ENCODE results near the gene NKIRAS1. TPM values are rescaled to one million over a fixed set of nuclear protein-coding genes. Genes with fewer than 3 reads are reported as not detected.
"Not testable (repeated sequence)": the region's sequence is repeated elsewhere in the genome, so short reads cannot be mapped to it uniquely, and the experiment has no call there.

The NKIRAS1 gene
- total RNA-seq, 3 donors from 2014 or later (not counting 1 experiment from before 2014, with no cell fraction given), result 2.2 to 3.3 (median 2.8) TPM

DNA sequence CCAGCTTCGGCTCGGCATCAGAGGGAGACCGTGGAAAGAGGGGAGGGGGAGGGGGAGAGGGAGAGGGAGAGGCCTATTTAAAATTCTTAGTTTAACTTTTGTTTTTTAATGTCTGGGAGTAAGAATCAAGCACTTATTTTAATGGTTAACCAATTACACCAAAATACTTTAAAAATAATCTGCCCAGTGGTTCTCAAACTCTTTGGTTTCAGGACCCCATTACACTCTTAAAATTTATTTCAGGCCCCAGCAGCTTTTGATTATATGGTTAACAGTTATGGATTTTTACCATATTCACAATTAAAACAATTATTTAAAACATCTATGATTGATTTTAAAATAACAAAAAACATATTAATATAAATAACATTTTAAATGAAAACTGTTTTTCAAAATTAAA is 44.5 kb downstream of the NKIRAS1 start:
- Mint-ChIP-seq H3K27me3 (ENCODE audit: low read depth in 2 of 2) (no peaks in the 10 kb centered on the region), H3K4me1 (peaks cover 32 to 50% of the 10 kb centered on the region in 2 donors), H3K36me3 (no peaks in the 10 kb centered on the region), H3K27ac (no peak overlapping the region), H3K4me3 (no peak overlapping the region), H3K9me3 (no peaks in the 10 kb centered on the region)
- TF ChIP-seq, protein P1, sequence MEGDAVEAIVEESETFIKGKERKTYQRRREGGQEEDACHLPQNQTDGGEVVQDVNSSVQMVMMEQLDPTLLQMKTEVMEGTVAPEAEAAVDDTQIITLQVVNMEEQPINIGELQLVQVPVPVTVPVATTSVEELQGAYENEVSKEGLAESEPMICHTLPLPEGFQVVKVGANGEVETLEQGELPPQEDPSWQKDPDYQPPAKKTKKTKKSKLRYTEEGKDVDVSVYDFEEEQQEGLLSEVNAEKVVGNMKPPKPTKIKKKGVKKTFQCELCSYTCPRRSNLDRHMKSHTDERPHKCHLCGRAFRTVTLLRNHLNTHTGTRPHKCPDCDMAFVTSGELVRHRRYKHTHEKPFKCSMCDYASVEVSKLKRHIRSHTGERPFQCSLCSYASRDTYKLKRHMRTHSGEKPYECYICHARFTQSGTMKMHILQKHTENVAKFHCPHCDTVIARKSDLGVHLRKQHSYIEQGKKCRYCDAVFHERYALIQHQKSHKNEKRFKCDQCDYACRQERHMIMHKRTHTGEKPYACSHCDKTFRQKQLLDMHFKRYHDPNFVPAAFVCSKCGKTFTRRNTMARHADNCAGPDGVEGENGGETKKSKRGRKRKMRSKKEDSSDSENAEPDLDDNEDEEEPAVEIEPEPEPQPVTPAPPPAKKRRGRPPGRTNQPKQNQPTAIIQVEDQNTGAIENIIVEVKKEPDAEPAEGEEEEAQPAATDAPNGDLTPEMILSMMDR (IDR thresholded peaks at IDR 0.05), result no peak
- H3K27ac ChIP-seq (ENCODE audit: low read length), result no peak overlapping the region
- intact Hi-C loops (cut with micrococcal nuclease), result no loop called here
- 100% methylated on average over 3 of the region's 3 CpGs for WGBS (ENCODE audit: insufficient coverage)
- ATAC-seq (no peak), DNase-seq (no peak)
- no peaks in the 10 kb centered on the region for H3K36me3 ChIP-seq (ENCODE audit: control insufficient read depth, insufficient read depth, low read length)
- no peaks in the 10 kb centered on the region for H3K27me3 ChIP-seq (ENCODE audit: control insufficient read depth, insufficient read depth, low read length)
- H3K4me1 ChIP-seq (ENCODE audit: control insufficient read depth, insufficient read depth, low read length), result no peaks in the 10 kb centered on the region
- H3K9me3 ChIP-seq (ENCODE audit: control insufficient read depth, insufficient read depth, low read length), result no peaks in the 10 kb centered on the region
- no peak overlapping the region for H3K4me3 ChIP-seq (ENCODE audit: low read length)

DNA sequence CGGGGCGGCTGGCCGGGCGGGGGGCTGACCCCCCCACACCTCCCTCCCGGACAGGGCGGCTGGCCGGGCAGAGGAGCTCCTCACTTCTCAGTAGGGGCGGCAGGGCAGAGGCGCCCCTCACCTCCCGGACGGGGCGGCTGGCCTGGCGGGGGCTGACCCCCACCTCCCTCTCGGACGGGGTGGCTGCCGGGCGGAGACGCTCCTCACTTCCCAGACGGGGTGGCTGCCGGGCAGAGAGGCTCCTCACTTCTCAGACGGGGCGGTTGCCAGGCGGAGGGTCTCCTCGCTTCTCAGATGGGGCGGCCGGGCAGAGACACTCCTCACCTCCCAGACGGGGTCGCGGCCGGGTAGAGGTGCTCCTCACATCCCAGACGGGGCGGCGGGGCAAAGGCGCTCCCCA is 45.4 kb downstream of the NKIRAS1 start:
- DNase-seq; H3K4me3 ChIP-seq (ENCODE audit: low read length); ATAC-seq; H3K27me3 Mint-ChIP-seq (ENCODE audit: low read depth in 2 of 2); H3K4me3 Mint-ChIP-seq; H3K27me3 ChIP-seq (ENCODE audit: control insufficient read depth, insufficient read depth, low read length); H3K27ac ChIP-seq (ENCODE audit: low read length); H3K27ac Mint-ChIP-seq; H3K36me3 ChIP-seq (ENCODE audit: control insufficient read depth, insufficient read depth, low read length); intact Hi-C loops (cut with micrococcal nuclease); H3K9me3 ChIP-seq (ENCODE audit: control insufficient read depth, insufficient read depth, low read length); H3K4me1 ChIP-seq (ENCODE audit: control insufficient read depth, insufficient read depth, low read length); H3K9me3 Mint-ChIP-seq; H3K36me3 Mint-ChIP-seq: not testable (repeated sequence)
- peaks cover 29 to 46% of the 10 kb centered on the region in 2 donors for H3K4me1 Mint-ChIP-seq
- WGBS (ENCODE audit: insufficient coverage), result 91% methylated on average over 13 of the region's 34 CpGs

DNA sequence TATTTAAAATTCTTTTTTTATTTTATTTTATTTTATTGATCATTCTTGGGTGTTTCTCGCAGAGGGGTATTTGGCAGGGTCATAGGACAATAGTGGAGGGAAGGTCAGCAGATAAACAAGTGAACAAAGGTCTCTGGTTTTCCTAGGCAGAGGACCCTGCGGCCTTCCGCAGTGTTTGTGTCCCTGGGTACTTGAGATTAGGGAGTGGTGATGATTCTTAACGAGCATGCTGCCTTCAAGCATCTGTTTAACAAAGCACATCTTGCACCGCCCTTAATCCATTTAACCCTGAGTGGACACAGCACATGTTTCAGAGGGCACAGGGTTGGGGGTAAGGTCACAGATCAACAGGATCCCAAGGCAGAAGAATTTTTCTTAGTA is 46.1 kb downstream of the NKIRAS1 start:
- H3K36me3 ChIP-seq (ENCODE audit: control insufficient read depth, insufficient read depth, low read length); H3K27ac ChIP-seq (ENCODE audit: low read length); H3K4me3 Mint-ChIP-seq; ATAC-seq; H3K9me3 ChIP-seq (ENCODE audit: control insufficient read depth, insufficient read depth, low read length); DNase-seq; H3K4me3 ChIP-seq (ENCODE audit: low read length); H3K27me3 Mint-ChIP-seq (ENCODE audit: low read depth in 2 of 2); H3K4me1 ChIP-seq (ENCODE audit: control insufficient read depth, insufficient read depth, low read length); intact Hi-C loops (cut with micrococcal nuclease); H3K36me3 Mint-ChIP-seq; H3K9me3 Mint-ChIP-seq; H3K27me3 ChIP-seq (ENCODE audit: control insufficient read depth, insufficient read depth, low read length); H3K27ac Mint-ChIP-seq: not testable (repeated sequence)
- H3K4me1 Mint-ChIP-seq, result peaks cover 31 to 49% of the 10 kb centered on the region in 2 donors
- no CpG with 5 or more reads among the region's 5 CpGs for WGBS (ENCODE audit: insufficient coverage)

DNA sequence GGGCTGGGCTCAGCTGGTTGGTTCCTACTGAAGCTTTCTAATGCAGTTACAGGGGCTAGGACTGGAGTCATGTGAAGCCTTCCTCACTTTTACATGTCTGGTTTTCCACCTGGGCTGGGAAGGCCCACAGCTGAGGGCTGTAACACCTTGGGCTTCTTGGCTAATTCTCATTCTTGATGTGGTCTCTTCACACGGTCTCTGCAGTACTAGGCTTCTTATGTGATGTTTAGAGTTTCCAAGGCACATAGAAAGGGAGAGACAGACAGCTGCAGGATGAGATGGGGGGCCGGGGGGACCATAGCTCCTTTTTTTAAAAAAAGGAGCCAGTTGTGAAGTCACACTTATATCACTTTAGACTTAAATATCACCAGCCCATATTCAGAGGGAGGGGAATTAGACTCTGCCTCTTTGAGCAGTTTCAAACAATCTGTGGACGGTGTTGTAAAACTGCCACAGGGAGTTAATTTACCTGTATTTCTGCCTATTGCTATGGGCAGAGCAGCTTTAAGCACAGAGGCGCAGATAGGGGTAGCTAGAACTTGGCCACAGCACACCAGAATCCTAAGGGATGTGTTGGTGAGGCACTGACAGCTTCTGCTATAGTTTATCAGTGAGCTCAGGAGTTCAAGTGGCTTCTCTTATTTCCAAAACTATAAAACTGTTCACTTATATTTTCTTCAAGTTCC is 46.7 kb downstream of the NKIRAS1 start:
- ATAC-seq (peak in 1 of 3 donors; percentile 29), DNase-seq (no peak)
- Histone ChIP-seq H3K4me3 (ENCODE audit: low read length) (no peak overlapping the region), H3K9me3 (ENCODE audit: control insufficient read depth, insufficient read depth, low read length) (no peaks in the 10 kb centered on the region), H3K27ac (ENCODE audit: low read length) (no peak overlapping the region), H3K4me1 (ENCODE audit: control insufficient read depth, insufficient read depth, low read length) (no peaks in the 10 kb centered on the region), H3K27me3 (ENCODE audit: control insufficient read depth, insufficient read depth, low read length) (no peaks in the 10 kb centered on the region), H3K36me3 (ENCODE audit: control insufficient read depth, insufficient read depth, low read length) (no peaks in the 10 kb centered on the region)
- Mint-ChIP-seq H3K36me3 (no peaks in the 10 kb centered on the region), H3K4me3 (no peak overlapping the region), H3K27me3 (ENCODE audit: low read depth in 2 of 2) (no peaks in the 10 kb centered on the region), H3K4me1 (peaks cover 35 to 46% of the 10 kb centered on the region in 2 donors), H3K9me3 (no peaks in the 10 kb centered on the region), H3K27ac (peak overlapping the region in 1 of 2 donors; percentile 47)
- TF ChIP-seq, protein P1 (IDR thresholded peaks at IDR 0.05), result no peak
- 85% methylated on average over 4 of the region's 4 CpGs for WGBS (ENCODE audit: insufficient coverage)
- intact Hi-C loops (cut with micrococcal nuclease), result no loop called here
